NCI-H2196 (cell line): ENCODE measurements around the gene IFNG-AS1.

Source experiments
- DNase-seq: peaks from one replicate; lab custom pipeline; 2025; ENCODE audit not compliant: unreplicated experiment; lab: John Stamatoyannopoulos, UW

The IFNG-AS1 gene

GRCh38 chr12:67989184-67989920, at the start of gene IFNG-AS1:
TSS of gene IFNG-AS1 (plus strand) at chr12:67989447.
- no peak for DNase-seq

- DNase-seq, result no peak
These were observed 49.6 kb upstream of the IFNG-AS1 start for GRCh38 chr12:67939611-67940010.

GRCh38 chr12:67940780-67941243, 48.4 kb upstream of the IFNG-AS1 start:
- no peak for DNase-seq

- no peak for DNase-seq
These were observed 46.5 kb upstream of the IFNG-AS1 start for GRCh38 chr12:67942724-67943123.

- peak; percentile 86 for DNase-seq
These were observed 45.9 kb upstream of the IFNG-AS1 start for GRCh38 chr12:67943141-67943892.

DNA sequence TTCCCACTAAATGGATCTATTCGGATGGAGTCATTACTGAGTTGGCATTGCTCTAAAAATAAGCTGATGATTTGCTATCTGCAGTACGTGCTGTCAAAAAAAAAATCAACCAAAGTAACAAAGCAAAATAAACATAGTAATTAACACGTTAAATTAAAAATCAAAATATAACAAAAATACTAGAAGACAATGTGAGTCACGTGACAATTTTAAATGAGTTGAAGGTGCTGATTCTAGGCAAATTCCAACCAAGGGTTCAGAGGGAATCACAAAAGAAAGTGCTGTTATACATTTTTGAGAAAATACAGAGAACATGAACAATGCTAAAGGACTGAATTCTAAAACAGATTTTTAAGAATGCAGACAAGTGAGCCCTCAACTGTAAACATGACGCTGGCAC, 45.2 kb upstream of the IFNG-AS1 start:
- DNase-seq, result no peak

GRCh38 chr12:67952787-67953186, 36.5 kb upstream of the IFNG-AS1 start:
- no peak for DNase-seq

DNA sequence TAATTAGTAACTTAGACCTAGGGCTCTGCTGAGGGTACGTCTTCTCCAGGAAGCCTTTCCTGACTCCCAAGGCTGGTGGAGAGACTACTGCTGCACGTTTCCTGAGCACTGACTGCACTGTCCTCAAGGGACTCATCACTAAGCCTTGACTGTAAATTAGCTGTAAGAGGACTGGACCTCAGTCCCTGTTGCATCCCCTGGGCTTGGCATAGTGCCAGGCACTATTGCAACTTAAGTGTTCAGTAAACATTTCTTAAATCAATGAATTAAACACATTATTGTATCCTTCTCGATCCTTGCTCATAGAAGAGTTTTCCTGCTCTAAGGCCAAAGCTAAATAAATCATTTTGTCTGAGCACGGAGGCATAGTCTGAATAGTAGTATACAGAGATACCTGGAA, 31.9 kb upstream of the IFNG-AS1 start:
- no peak for DNase-seq

GRCh38 chr12:67958187-67958586, 31.1 kb upstream of the IFNG-AS1 start:
- DNase-seq, result no peak

DNA sequence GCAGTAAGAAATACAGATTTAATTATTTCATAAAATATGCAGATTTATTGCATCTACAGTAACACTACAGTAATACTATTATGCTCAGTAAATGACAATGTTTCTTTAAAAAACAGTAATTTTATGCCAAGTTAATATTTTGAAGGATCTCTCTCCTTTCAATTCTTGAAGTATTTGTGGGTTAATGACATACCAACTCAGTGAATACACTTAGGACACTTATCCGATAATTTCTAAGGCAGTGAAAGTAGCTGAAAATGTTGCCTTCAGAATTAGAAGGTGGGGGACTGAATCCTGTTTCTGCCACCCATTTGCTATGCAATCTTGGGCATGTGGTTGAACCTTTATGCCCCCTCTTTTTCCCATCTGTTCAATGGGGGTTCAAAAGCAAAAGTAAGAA, 24.8 kb upstream of the IFNG-AS1 start:
- DNase-seq, result no peak

GRCh38 chr12:67966560-67966959, 22.7 kb upstream of the IFNG-AS1 start:
- no peak for DNase-seq

DNA sequence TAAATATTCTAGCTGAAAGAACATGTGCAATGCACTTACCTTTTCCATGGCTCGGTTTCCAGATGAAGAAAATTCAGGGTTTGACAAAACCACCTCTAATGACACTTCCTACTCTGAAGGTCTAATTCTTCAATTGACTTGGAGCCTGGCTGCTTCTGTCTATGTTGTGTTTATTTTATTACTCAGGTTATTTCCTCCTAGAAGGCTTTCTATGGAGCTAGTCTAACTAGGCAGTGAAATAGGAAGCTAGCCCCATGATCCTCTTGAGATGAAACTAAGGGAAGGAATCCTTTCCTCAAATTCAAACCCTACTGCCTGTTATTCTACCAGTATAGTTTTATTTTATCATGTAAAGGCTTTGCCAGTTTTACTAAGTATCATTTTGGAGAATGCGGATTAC, 20.9 kb upstream of the IFNG-AS1 start:
- no peak for DNase-seq

DNA sequence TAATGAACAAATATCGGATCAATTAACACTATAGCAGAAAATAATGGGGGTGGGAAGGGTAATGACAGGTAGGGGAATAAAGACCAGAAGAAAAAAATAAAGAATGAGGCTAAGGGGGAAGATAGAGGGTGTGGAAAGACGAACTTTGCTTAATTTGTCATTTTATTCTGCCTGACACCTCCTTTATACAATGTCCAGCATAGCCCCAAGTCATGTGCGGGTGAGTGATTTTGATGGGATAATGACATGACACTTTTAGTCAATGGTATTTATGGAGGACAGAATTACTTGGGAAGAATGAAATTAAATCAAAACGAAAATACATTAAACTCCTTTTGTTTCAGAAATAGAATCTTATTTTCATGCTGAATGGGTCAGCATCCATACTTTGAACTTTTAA, 20.5 kb upstream of the IFNG-AS1 start:
- no peak for DNase-seq

DNA sequence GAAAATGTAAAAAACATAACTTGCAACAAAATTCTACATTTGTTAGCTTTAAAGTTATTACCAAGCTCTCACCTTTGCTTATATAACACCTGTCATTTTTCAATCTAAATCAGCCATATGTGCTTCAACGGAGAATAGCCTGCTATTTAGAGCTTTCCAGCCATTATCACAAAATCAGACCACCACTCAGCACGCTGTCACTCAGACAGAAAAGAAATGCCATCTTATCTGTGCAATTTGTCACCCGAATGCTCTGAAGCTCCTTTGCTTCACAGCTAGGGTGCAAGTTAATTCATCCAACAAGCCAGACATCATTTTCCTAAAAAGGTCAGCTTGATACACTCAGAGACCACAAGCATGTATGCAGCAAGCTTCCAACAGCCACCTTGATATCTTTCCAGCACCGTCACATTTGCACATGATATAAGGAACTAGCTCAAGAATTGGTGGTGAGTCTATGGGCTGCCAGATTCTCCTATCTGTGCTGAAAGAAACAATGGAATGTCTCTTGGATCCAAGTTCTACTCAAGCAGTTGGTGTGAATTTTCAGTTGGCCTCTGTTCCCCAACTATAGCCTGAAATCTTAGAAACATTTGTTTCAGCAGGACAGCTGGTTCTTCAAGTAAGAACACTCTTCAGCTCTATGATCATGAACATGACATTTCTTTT, 20.0 kb upstream of the IFNG-AS1 start:
- no peak for DNase-seq

- no peak for DNase-seq
These were observed 11.6 kb upstream of the IFNG-AS1 start for GRCh38 chr12:67977668-67978067.

DNA sequence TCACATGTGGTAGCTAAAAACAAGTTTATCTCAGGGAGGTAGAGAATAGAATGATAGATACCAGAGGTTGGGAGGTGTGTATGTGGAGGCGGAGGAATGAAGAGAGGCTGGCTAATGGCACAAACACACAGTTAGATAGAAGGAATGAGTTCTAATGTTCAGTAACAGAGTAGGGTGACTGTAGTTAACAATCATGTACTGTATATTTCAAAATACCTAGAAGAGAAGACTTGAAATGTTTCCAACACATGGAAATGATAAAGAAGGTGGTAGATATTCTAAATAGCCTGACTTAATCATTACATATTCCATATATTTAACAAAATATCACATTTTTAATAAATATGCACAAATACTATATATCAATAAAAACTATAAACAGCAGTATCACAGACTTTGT, 8.9 kb upstream of the IFNG-AS1 start:
- no peak for DNase-seq

GRCh38 chr12:67981287-67982162, 7.7 kb upstream of the IFNG-AS1 start:
- no peak for DNase-seq

DNA sequence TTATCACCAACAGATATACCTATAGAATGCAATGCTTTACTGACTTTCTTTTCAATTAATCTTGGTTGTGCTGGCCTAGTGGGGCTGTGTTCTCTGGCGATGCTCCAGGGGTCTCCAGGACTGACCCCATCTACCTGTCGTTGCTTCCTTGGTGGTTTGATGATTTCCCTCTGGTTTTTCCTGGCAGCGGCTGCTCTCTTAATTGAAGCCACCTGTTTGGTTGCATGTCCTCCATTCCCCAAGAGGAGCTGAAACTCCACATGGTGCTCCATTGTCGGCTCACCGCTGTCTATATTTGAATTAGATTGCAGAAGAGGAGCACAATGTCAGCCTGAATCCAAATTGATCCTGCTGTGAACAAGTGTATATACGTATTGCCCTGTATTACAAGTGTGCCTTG, 7.1 kb upstream of the IFNG-AS1 start:
- DNase-seq, result no peak

DNA sequence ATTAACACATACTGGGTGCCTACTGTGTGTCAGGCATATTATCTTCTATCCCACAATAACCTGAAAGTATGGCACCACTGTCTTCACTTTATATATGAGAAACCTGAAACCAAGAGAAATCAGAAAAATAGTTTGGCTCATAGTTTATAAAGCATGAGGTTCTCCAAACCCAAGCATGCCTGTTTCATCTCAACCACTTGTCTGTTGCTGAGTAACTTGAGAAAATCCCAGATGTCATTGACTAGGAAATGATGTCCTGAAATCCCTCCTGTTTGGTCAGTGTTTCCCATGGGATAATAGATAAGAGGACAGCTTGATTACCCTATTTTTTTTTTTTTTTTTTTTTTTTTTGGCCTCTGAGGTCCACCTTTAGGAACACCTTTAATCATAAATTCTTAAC, 2.6 kb upstream of the IFNG-AS1 start:
- DNase-seq, result no peak

- no peak for DNase-seq
These were observed 636 bp upstream of the IFNG-AS1 start for GRCh38 chr12:67988601-67989021.

DNA sequence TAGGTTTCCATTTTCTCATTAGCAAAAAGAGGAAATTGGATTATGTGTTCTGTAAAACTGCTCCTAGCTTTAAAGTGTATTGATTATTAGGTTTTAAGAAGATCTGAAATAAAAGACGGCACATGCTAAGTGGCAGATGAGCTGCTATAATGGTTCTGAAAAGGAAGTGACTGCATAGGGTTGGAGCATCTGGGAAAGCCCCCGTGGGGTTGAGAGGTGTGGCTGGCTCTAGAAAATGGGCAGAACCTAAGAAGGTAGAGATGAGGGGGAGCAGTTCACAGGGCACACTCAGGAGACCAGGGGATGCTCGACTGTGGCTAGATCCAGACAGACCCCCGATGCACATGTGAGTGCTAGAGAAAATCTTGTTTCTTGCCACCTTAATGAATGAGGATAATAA, 1.9 kb downstream of the IFNG-AS1 start:
- DNase-seq, result no peak
